RWPE2 (cell line): ENCODE measurements around the gene MICOS13.

ENCODE experiments used
- ATAC-seq: fragments of 200-7000 bp; cut with Tn5 transposase; 3 replicates; pipeline ENCODE4 v1.9.1; 2021; ENCODE audit warnings: low read depth
- DNase-seq: peaks from one replicate; pipeline ENCODE4 v3.0.0-alpha.2; 2020; ENCODE audit warnings: low spot score
- H3K27ac ChIP-seq: fragments of 450-650 bp; 2 replicates; pipeline ENCODE4 v1.5.1; 2017; ENCODE audit warnings: mild to moderate bottlenecking; ENCODE audit not compliant: poor library complexity, severe bottlenecking
- H3K27me3 ChIP-seq: fragments of 250-450 bp; sonication (Bioruptor Pico); 2 replicates; pipeline ENCODE4 v1.5.1; 2021; ENCODE audit warnings: mild to moderate bottlenecking, moderate library complexity; ENCODE audit not compliant: insufficient read depth, poor library complexity, severe bottlenecking
- H3K36me3 ChIP-seq: fragments of 250-450 bp; sonication (Bioruptor Pico); 2 replicates; pipeline ENCODE4 v1.5.1; 2020; ENCODE audit warnings: low read depth, mild to moderate bottlenecking, moderate library complexity
- H3K4me1 ChIP-seq: fragments of 250-450 bp; sonication (Bioruptor Pico); 2 replicates; pipeline ENCODE4 v1.5.1; 2021; ENCODE audit warnings: mild to moderate bottlenecking, moderate library complexity; ENCODE audit not compliant: insufficient read depth, poor library complexity, severe bottlenecking
- H3K4me3 ChIP-seq: fragments of 250-450 bp; sonication (Bioruptor Pico); 2 replicates; pipeline ENCODE4 v1.5.1; 2021; ENCODE audit warnings: mild to moderate bottlenecking, moderate library complexity; ENCODE audit not compliant: severe bottlenecking
- H3K9me3 ChIP-seq: fragments of 250-450 bp; sonication (Bioruptor Pico); 2 replicates; pipeline ENCODE4 v1.5.1; 2021; ENCODE audit warnings: mild to moderate bottlenecking, moderate library complexity; ENCODE audit not compliant: severe bottlenecking
- TF ChIP-seq, protein P1 (sequence below): fragments of 450-650 bp; IDR thresholded peaks from one replicate; pipeline ENCODE4 v1.5.1; 2017; ENCODE audit warnings: mild to moderate bottlenecking, moderate library complexity; ENCODE audit not compliant: poor library complexity, severe bottlenecking

MICOS13 gene

DNA sequence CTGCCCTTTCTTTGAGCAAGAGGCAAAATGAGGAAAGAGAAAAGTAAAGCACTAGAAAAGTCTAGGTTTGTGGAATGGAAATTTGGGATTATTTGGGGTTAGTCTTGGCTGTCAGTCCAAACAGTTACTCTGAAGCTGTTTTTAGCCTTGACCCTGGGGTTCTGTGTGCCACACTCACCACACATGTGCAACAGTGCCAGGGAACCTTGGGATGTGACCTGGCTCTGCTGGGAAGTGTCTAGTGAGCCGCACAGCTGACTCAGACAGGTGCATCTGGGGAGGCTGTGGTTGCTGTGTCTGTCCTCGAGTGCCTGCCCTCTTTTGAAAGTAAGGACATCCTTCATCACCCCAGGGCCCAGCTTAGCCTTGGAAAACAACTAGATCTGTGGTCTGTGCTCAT lies 15.8 kb downstream of the MICOS13 start:
- Histone ChIP-seq H3K36me3 (peaks cover 79% of the 10 kb centered on the region), H3K27ac (no peak overlapping the region), H3K27me3 (no peaks in the 10 kb centered on the region), H3K4me3 (no peak overlapping the region), H3K9me3 (no peaks in the 10 kb centered on the region), H3K4me1 (no peaks in the 10 kb centered on the region)
- TF ChIP-seq, protein P1, sequence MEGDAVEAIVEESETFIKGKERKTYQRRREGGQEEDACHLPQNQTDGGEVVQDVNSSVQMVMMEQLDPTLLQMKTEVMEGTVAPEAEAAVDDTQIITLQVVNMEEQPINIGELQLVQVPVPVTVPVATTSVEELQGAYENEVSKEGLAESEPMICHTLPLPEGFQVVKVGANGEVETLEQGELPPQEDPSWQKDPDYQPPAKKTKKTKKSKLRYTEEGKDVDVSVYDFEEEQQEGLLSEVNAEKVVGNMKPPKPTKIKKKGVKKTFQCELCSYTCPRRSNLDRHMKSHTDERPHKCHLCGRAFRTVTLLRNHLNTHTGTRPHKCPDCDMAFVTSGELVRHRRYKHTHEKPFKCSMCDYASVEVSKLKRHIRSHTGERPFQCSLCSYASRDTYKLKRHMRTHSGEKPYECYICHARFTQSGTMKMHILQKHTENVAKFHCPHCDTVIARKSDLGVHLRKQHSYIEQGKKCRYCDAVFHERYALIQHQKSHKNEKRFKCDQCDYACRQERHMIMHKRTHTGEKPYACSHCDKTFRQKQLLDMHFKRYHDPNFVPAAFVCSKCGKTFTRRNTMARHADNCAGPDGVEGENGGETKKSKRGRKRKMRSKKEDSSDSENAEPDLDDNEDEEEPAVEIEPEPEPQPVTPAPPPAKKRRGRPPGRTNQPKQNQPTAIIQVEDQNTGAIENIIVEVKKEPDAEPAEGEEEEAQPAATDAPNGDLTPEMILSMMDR, result no peak
- ATAC-seq, result no peak
- no peak for DNase-seq

DNA sequence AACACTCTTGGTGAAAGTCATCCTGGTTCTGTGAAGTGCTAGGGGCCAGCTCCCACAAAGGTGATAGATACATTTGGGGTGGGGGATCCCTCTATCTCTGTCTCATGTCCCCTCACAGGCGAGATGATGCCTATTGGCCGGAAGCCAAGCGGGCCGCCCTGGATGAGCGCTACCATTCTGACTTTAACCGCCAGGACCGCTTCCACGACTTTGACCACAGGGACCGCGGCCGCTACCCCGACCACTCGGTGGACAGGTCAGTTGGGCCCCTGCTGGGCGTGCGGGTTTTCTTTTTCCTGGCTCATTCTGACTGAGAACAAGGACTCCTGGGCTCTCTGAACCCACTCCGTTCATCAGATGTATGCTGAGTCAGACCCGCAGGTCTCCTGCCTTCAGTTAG lies 16.4 kb downstream of the MICOS13 start:
- TF ChIP-seq, protein P1, result no peak
- H3K9me3 ChIP-seq, result no peaks in the 10 kb centered on the region
- H3K4me3 ChIP-seq, result no peak overlapping the region

DNA sequence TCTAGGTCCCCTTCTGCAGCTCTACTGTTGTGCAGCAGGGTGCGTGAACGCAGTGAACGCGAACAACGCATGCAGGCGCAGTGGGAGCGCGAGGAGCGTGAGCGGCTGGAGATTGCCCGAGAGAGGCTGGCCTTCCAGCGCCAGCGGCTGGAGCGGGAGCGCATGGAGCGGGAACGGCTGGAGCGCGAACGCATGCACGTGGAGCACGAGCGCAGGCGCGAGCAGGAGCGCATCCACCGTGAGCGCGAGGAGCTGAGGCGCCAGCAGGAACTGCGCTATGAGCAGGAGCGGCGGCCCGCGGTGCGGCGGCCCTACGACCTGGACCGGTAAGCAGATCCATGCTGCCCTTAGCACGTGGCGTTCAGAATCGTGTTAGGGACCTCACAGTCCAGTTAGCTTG lies 18.8 kb downstream of the MICOS13 start:
- no peak overlapping the region for H3K4me3 ChIP-seq
- H3K36me3 ChIP-seq, result peaks cover 82% of the 10 kb centered on the region
- H3K9me3 ChIP-seq, result no peaks in the 10 kb centered on the region

More for the DNA sequence above, 16.4 kb downstream of the MICOS13 start:
- no peak overlapping the region for H3K27ac ChIP-seq
- DNase-seq (no peak), ATAC-seq (no peak)
- peaks cover 79% of the 10 kb centered on the region for H3K36me3 ChIP-seq
- H3K27me3 ChIP-seq, result no peaks in the 10 kb centered on the region
- H3K4me1 ChIP-seq, result no peaks in the 10 kb centered on the region

DNA sequence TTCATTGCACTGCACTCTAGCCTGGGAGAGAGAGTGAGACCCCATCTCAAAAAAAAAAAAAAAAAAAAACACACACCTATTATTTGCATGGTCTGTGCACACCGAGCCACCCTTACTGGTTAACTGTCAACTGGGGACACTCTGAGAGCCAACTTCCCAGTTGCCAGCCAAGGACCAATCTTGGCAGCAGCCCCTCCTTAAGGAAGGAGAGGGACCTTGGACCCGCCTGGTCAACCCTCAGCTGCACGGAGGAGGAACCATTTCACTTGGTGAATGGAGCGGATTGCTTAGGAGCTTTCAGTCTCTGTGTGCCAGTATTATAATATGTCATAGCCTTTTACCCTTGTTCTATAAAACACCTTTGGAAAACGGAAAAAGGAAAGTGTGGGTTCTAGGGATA lies 24.9 kb downstream of the MICOS13 start:
- Histone ChIP-seq H3K9me3 (no peaks in the 10 kb centered on the region), H3K4me1 (no peaks in the 10 kb centered on the region), H3K36me3 (peaks cover 89% of the 10 kb centered on the region), H3K27me3 (no peaks in the 10 kb centered on the region), H3K27ac (no peak overlapping the region), H3K4me3 (no peak overlapping the region)
- DNase-seq (no peak), ATAC-seq (no peak)
- TF ChIP-seq, protein P1, result no peak

More for the DNA sequence above, 18.8 kb downstream of the MICOS13 start:
- Histone ChIP-seq H3K4me1 (no peaks in the 10 kb centered on the region), H3K27ac (no peak overlapping the region), H3K27me3 (no peaks in the 10 kb centered on the region)
- no peak for DNase-seq
- ATAC-seq, result no peak
- TF ChIP-seq, protein P1, result no peak

DNA sequence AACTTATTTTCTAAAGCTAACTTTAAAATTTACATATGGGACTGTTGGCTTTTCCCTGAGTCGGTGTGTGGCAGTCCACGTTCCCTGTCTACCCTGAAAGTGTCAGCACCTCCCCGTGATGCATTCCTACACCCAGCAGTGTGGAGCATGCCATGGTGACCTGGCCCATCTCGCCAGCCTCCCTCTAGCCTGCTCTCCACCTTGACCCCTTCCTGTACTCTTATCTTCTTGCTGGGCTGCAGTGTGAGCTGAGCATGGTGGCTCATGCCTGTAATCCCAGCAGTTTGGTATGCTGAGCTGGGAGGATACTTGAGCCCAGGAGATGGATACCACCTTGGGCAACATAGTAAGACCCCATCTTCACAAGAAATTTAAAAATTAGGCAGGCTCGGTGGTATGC lies 25.4 kb downstream of the MICOS13 start:
- Histone ChIP-seq H3K27ac (no peak overlapping the region), H3K9me3 (no peaks in the 10 kb centered on the region), H3K27me3 (no peaks in the 10 kb centered on the region), H3K4me3 (no peak overlapping the region), H3K4me1 (no peaks in the 10 kb centered on the region), H3K36me3 (peaks cover 93% of the 10 kb centered on the region)
- DNase-seq (no peak), ATAC-seq (no peak)
- TF ChIP-seq, protein P1, result no peak
